Loucy (cell line): Measurements from ENCODE around the gene ATXN7L2.

Experiments
- CTCF ChIP-seq: fragments of 200-600 bp; sonication (generic); conservative IDR thresholded peaks from 2 replicates; pipeline ENCODE4 v1.5.1; 2014; ENCODE audit warnings: mild to moderate bottlenecking, antibody characterized with exemption, low read length
- EZH2phosphoT487 ChIP-seq: fragments of 200-600 bp; IDR thresholded peaks from 2 replicates; pipeline ENCODE4 v1.6.1; 2018; ENCODE audit warnings: antibody characterized with exemption, mild to moderate bottlenecking, moderate library complexity, borderline replicate concordance

GRCh38 chr1:109528712-109529111 is 45.0 kb downstream of the ATXN7L2 start:
- no peak for TF ChIP-seq CTCF
- TF ChIP-seq EZH2phosphoT487 = no peak
